Aorta (tissue), 5 donors: Measurements from ENCODE around the gene SCGB1C1. TPM values are rescaled to one million over a fixed set of nuclear protein-coding genes. Genes with fewer than 3 reads are reported as not detected.

Experiments used
- ATAC-seq: fragments of 200-7000 bp; cut with Tn5 transposase; one replicate; pipeline ENCODE4 v1.9.1; 2022; ENCODE audit warnings: moderate library complexity; ENCODE audit not compliant: low FRiP score
- DNase-seq, 2 donors: peaks; one replicate each; pipeline ENCODE4 v3.0.0-alpha.2; 2020
- H3K27ac ChIP-seq, 2 donors: one replicate each; pipeline ENCODE4 v1.5.1; 2013; ENCODE audit warnings: low read length in 2 of 2, mild to moderate bottlenecking in 2 of 2, moderate library complexity in 2 of 2, control low read depth in 1 of 2, inconsistent platforms in 1 of 2, low read depth in 1 of 2
- H3K27me3 ChIP-seq, 2 donors: one replicate each; pipeline ENCODE4 v1.6.1; 2013; ENCODE audit warnings: control low read depth in 1 of 2, low read length in 1 of 2, mild to moderate bottlenecking in 1 of 2, moderate library complexity in 1 of 2; ENCODE audit not compliant: insufficient read depth in 2 of 2, control insufficient read depth in 1 of 2
- H3K36me3 ChIP-seq, 2 donors: one replicate each; pipeline ENCODE4 v1.6.1; 2013; ENCODE audit warnings: control low read depth in 1 of 2, low read length in 1 of 2, mild to moderate bottlenecking in 1 of 2; ENCODE audit not compliant: insufficient read depth in 2 of 2, control insufficient read depth in 1 of 2
- H3K4me1 ChIP-seq, 2 donors: one replicate each; pipeline ENCODE4 v1.6.1; 2013; ENCODE audit warnings: low read length in 2 of 2, control low read depth in 1 of 2, mild to moderate bottlenecking in 1 of 2, moderate library complexity in 1 of 2; ENCODE audit not compliant: insufficient read depth in 2 of 2, control insufficient read depth in 1 of 2
- H3K4me3 ChIP-seq, 2 donors: one replicate each; pipeline ENCODE4 v1.5.1; 2013; ENCODE audit warnings: low read length in 2 of 2, control low read depth in 1 of 2, mild to moderate bottlenecking in 1 of 2
- H3K9me3 ChIP-seq: one replicate; pipeline ENCODE4 v1.6.1; 2013; ENCODE audit warnings: mild to moderate bottlenecking, low read length; ENCODE audit not compliant: control insufficient read depth
- WGBS, 2 donors: extraction: QIAGEN DNeasy Blood & Tissue Kit; methylation state at CpG; one replicate each; pipeline ENCODE4 v1.1.7; 2013; 5-methylcytosine and 5-hydroxymethylcytosine counted together
- intact Hi-C, 2 donors: fragments of 100-400 bp; cut with DNase I; formaldehyde crosslinking; loops; one replicate each; pipeline versions ENCODE4 v1.14.2 to v1.15.0; 2022
- polyA plus RNA-seq, 2 donors: library from polyadenylated mRNA; stranded (reverse); fragments of 200-250 nt; gene quantifications; one replicate each; pipeline ENCODE4 v1.2.3, GENCODE V29; 2013
- total RNA-seq, 2 donors: library from RNA; stranded (reverse); fragmentation: NEBNext Ultra II Directional; extraction: Animal tissue kit (Norgen Biotek cat#: 25700); gene quantifications; one replicate each; pipeline ENCODE4 v1.2.1, GENCODE V29; 2021
- donor health status: healthy with polysubstance abuse.
- donor health status: Bipolar disorder and iron deficiency.
- donor health status: DM: no; HTN: no; CAD: no.
- donor health status: DM: no; HTN: no; CAD: no.
- donor health status: DM: yes; HTN: yes; CAD: no.

Gene SCGB1C1
- total and polyA plus RNA-seq, 4 donors = not detected

DNA sequence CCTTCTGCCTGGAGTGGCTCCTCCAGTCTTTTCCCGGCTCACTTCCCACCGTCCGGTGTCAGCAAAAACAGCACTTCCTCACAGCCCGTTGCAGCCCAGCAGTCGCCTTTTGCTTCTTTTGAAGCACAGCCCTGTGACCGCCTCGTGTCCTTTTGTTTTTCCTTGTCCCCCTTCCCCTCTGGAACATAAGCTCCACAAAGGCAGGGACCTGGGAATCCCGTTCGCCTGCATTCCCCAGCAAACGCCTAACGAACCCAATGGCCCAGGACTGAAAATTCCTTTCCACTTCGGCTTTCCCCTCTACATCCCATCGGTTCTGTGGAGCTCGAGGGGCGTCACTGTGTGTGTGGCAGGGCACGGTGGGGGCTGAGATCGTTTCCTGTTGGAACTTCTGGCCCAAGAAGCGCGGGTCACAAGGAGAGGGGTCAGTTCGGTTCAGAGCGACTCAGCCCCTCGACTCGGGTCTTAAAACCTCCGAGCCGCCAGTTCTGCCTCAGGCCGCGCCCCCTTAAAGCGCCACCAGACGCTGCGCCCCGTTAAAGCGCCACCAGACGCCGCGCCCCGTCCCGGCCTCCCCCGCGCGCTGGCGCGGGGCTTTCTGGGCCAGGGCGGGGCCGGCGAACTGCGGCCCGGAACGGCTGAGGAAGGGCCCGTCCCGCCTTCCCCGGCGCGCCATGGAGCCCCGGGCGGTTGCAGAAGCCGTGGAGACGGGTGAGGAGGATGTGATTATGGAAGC is 15.5 kb downstream of the SCGB1C1 start:
- DNase-seq (peak; percentile 91 to 93), ATAC-seq (peak; percentile 89)
- Histone ChIP-seq H3K4me1 (no peaks in the 10 kb centered on the region), H3K27ac (peak overlapping the region; percentile 65 to 83), H3K36me3 (peaks cover 0 to 2% of the 10 kb centered on the region in 2 donors), H3K4me3 (peak overlapping the region; percentile 53 to 69), H3K27me3 (no peaks in the 10 kb centered on the region), H3K9me3 (no peaks in the 10 kb centered on the region)
- WGBS, 2 donors = 0 to 1% methylated on average over 57 of the region's 57 CpGs
- intact Hi-C loops = loop anchor here in 1 of 2 donors (1.0 to 5.0 kb wide), 4 partner anchors 28 to 299 kb away; partner anchors contain the start of genes PSMD13, RNH1 and SIRT3

DNA sequence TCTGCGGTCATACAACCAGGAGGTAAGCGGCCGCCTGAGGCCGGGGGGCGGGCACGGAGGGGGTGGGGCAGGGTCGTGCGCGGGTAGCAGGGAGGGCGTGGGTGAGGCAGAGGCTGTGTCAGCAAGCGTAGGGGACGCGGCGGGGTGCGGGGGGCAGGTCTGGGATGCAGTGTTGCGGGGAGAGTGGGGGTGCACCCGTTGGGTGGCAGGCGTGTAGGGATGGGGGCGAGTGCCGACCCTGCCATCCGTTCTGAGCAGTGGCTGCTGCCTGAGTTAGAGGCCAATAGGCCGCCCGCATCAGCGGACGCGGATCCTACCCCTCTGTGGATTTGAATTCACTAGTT is 16.0 kb downstream of the SCGB1C1 start:
- H3K9me3 ChIP-seq = no peaks in the 10 kb centered on the region
- no peak for ATAC-seq
- DNase-seq = no peak
- H3K4me1 ChIP-seq = no peaks in the 10 kb centered on the region
- no peaks in the 10 kb centered on the region for H3K27me3 ChIP-seq
- 1 to 2% methylated on average over 20 to 26 of the region's 26 CpGs for WGBS, 2 donors
- H3K36me3 ChIP-seq = peaks cover 0 to 2% of the 10 kb centered on the region in 2 donors
- H3K4me3 ChIP-seq = peak overlapping the region; percentile 53 to 69
- intact Hi-C loops = loop anchor here in 1 of 2 donors (1.0 to 5.0 kb wide), 4 partner anchors 27 to 298 kb away; partner anchors contain the start of genes PSMD13, RNH1 and SIRT3
- no peak overlapping the region for H3K27ac ChIP-seq

DNA sequence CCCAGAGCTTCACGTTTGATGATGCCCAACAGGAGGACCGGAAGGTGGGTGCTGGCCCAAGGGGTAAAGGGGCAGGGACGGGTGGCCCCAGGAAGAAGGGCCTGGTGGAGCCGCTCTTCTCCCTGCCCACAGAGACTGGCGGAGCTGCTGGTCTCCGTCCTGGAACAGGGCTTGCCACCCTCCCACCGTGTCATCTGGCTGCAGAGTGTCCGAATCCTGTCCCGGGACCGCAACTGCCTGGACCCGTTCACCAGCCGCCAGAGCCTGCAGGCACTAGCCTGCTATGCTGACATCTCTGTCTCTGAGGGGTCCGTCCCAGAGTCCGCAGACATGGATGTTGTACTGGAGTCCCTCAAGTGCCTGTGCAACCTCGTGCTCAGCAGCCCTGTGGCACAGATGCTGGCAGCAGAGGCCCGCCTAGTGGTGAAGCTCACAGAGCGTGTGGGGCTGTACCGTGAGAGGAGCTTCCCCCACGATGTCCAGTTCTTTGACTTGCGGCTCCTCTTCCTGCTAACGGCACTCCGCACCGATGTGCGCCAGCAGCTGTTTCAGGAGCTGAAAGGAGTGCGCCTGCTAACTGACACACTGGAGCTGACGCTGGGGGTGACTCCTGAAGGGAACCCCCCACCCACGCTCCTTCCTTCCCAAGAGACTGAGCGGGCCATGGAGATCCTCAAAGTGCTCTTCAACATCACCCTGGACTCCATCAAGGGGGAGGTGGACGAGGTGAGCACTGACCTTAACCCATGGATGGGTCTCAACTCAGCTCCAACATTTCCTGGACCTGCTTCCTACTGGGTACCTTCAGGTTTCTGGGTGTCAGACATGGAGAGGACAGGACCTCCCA is 16.6 kb downstream of the SCGB1C1 start:
- Histone ChIP-seq H3K27ac (no peak overlapping the region), H3K4me1 (no peaks in the 10 kb centered on the region), H3K4me3 (peak overlapping the region; percentile 53 to 69), H3K9me3 (no peaks in the 10 kb centered on the region), H3K27me3 (no peaks in the 10 kb centered on the region), H3K36me3 (peaks cover 0 to 2% of the 10 kb centered on the region in 2 donors)
- ATAC-seq (no peak), DNase-seq (peak in 1 of 2 donors; percentile 69)
- intact Hi-C loops = loop anchor here in 1 of 2 donors (5.0 kb wide), 3 partner anchors 148 to 298 kb away; partner anchors contain the start of gene RNH1
- WGBS, 2 donors = 45 to 49% methylated on average over 29 of the region's 29 CpGs

DNA sequence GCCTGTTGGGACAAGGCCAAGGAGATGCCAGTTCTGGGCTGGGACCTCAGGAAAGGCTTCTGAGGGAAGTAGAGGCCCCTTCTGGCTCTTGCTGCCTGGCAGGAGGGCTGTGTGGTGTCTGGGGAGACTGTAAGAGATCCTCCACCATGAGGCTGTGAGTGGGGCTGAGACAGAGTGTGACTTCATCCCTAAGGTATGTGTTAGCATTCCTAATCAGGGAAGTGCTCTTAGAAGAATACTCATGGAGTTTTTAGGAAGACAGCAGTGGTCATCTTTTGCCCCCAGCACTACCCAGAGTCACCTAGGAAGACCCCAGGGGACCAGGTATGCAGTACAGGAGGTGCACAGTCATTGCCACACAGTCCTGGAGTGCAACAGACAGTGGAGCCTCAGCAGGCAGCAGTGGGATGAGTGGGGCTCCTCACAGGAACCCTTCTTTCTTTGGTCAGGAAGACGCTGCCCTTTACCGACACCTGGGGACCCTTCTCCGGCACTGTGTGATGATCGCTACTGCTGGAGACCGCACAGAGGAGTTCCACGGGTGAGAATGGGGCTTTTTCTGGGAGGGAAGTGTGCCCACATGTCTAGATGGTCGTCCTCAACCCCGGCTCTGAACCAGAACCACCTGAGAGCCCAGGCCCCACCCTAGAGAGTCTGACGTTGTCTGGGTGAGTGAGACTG is 17.4 kb downstream of the SCGB1C1 start:
- no peaks in the 10 kb centered on the region for H3K27me3 ChIP-seq
- no peaks in the 10 kb centered on the region for H3K4me1 ChIP-seq
- intact Hi-C loops = no loop called here
- no peak overlapping the region for H3K4me3 ChIP-seq
- DNase-seq = no peak
- ATAC-seq = no peak
- no peak overlapping the region for H3K27ac ChIP-seq
- 83 to 85% methylated on average over 9 of the region's 9 CpGs for WGBS, 2 donors
- peaks cover 0 to 3% of the 10 kb centered on the region in 2 donors for H3K36me3 ChIP-seq
- no peaks in the 10 kb centered on the region for H3K9me3 ChIP-seq

DNA sequence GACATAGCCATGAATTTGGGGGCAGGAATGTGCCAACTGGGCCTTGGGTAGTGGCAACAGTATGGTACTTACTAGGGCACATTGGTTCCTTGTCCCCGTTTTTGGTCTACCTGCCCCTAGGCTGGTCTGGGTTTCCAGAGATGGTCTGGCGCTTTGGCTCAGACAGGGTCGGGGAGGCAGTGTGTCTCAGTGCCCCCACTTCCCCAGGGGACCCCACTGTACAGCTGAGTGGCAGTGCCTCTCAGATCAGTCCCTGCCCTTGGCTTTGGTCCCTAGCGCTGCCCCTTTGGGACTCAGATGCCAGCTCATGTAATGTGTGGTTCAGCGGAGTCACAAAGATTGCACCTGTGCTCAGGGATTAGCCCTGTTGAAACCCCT is 17.9 kb downstream of the SCGB1C1 start:
- Histone ChIP-seq H3K36me3 (peaks cover 0 to 2% of the 10 kb centered on the region in 2 donors), H3K9me3 (no peaks in the 10 kb centered on the region), H3K27ac (no peak overlapping the region), H3K27me3 (no peaks in the 10 kb centered on the region), H3K4me3 (no peak overlapping the region), H3K4me1 (no peaks in the 10 kb centered on the region)
- ATAC-seq = no peak
- 85 to 86% methylated on average over 5 of the region's 5 CpGs for WGBS, 2 donors
- DNase-seq = no peak
- intact Hi-C loops = no loop called here

DNA sequence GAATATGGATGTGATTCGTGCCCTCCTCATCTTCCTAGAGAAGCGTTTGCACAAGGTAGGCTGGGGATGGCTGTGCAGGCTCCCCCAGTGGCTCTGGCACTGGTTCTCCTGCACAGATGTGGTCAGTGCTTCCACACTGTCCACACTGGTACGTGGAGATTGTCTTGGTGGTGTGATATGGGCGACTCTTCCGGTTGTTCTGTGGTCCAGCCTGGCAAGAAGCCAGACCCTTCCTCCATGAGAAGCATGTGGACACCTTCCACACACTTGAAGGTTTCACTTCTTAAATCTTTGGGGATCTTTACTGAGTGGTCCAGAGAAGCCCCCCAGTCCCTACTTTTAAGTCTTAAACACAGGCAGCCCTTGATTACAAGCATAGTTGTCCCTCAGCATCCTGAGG is 18.4 kb downstream of the SCGB1C1 start:
- Histone ChIP-seq H3K36me3 (peaks cover 0 to 2% of the 10 kb centered on the region in 2 donors), H3K27me3 (no peaks in the 10 kb centered on the region), H3K9me3 (no peaks in the 10 kb centered on the region), H3K4me1 (no peaks in the 10 kb centered on the region), H3K27ac (no peak overlapping the region), H3K4me3 (no peak overlapping the region)
- 60 to 67% methylated on average over 5 of the region's 5 CpGs for WGBS, 2 donors
- DNase-seq = no peak
- intact Hi-C loops = no loop called here
- no peak for ATAC-seq

DNA sequence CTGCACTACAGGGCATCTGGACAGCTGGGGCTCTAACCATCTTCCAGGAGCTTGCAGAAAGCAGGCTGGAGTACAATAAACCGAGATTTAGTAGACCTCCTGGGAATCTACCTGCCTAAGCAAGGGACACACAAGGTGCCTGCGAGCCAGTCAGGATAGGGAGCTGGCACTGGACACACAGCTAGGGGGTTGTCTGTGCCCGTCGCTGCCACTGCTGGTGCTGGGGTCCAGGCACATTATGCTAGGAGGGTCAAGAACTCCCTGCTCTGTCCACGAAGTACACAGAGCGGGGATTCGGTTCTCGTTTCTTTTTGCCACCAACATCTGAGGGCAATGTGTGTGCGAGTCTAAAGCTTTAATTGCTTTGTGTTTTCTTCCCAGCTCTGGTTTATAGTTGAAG is 18.9 kb downstream of the SCGB1C1 start:
- ATAC-seq (no peak), DNase-seq (no peak)
- H3K9me3 ChIP-seq = no peaks in the 10 kb centered on the region
- H3K4me3 ChIP-seq = no peak overlapping the region
- H3K36me3 ChIP-seq = peaks cover 0 to 2% of the 10 kb centered on the region in 2 donors
- H3K27ac ChIP-seq = no peak overlapping the region
- no peaks in the 10 kb centered on the region for H3K4me1 ChIP-seq
- WGBS, 2 donors = 79 to 89% methylated on average over 9 of the region's 9 CpGs
- no peaks in the 10 kb centered on the region for H3K27me3 ChIP-seq
- intact Hi-C loops = no loop called here

DNA sequence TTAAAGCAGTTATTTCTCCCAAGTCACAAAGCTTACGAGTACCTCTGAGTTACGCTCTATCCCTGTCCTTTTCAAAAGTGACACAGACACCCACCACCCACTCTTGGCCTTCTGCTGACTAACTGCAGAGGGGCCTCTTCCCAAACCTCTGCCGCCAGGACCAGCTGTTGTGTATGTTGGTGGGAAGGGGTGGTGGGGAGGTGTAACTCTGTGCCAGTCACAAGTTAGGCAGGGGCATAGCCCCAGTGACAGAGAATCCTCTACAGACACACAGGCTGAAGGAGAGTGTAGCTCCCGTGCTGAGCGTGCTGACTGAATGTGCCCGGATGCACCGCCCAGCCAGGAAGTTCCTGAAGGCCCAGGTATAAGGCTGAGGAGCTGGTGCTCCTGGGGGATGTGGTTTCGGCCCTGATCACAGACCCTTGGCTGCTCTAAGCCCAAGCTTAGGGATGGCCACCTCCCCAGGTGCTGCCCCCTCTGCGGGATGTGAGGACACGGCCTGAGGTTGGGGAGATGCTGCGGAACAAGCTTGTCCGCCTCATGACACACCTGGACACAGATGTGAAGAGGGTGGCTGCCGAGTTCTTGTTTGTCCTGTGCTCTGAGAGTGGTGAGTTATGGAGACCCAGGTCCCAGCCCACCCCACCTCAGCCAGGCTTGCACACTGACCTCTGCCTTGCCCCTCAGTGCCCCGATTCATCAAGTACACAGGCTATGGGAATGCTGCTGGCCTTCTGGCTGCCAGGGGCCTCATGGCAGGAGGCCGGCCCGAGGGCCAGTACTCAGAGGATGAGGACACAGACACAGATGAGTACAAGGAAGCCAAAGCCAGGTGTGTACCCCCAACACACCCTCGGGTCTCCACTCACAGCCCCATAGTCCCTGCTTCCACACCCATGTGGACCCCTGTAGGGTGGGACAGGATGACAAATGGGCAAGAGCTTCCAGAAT is 19.5 kb downstream of the SCGB1C1 start:
- Histone ChIP-seq H3K27ac (no peak overlapping the region), H3K4me1 (no peaks in the 10 kb centered on the region), H3K27me3 (no peaks in the 10 kb centered on the region), H3K9me3 (no peaks in the 10 kb centered on the region), H3K36me3 (peaks cover 0 to 2% of the 10 kb centered on the region in 2 donors), H3K4me3 (no peak overlapping the region)
- DNase-seq (peak in 1 of 2 donors; percentile 54), ATAC-seq (no peak)
- WGBS, 2 donors = 90% methylated on average over 17 of the region's 17 CpGs
- intact Hi-C loops = no loop called here
